ENCODE data around the gene LENG1. TPM values are rescaled to one million over a fixed set of nuclear protein-coding genes. Genes with fewer than 3 reads are reported as not detected.
"Not testable (repeated sequence)": the region's sequence is repeated elsewhere in the genome, so short reads cannot be mapped to it uniquely, and the experiment has no call there.

The LENG1 gene
- total RNA-seq, 1 experiment from 2014 or later = 7.6 TPM

DNA sequence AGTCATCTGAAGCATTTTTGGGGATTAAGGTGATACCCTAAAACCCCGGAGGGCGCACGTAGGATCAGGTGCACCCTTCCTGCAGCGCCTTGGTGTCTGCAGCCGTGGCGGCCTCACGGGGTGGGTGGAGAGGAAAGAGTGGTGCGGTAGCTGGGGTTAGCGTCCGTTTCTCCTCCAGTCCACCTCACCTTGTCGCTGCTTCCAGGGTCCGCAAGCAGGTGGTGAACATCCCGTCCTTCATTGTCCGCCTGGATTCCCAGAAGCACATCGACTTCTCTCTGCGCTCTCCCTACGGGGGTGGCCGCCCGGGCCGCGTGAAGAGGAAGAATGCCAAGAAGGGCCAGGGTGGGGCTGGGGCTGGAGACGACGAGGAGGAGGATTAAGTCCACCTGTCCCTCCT is 47.7 kb upstream of the LENG1 start:
- RAD21 ChIA-PET (ENCODE audit: low non-redundant PET in 1 of 2, low total read pairs in 2 of 2, uncharacterized antibody in 2 of 2, unreplicated experiment in 2 of 2); DNase-seq (ENCODE audit: low read depth, low spot score); BruUV-seq (replicated peaks); H3K27ac ChIP-seq (ENCODE audit: low read depth, low read length); H3K4me2 ChIP-seq (ENCODE audit: low read length); H3K9ac ChIP-seq (ENCODE audit: low read length); H3K4me3 ChIP-seq (replicated peaks in 1 of 2; ENCODE audit: low read depth in 1 of 2, low read length in 2 of 2); POLR2A ChIA-PET; CTCF ChIA-PET; H3K9me3 ChIP-seq (ENCODE audit: control insufficient read depth in 1 of 2, insufficient read depth in 1 of 2, low read depth in 1 of 2, low read length in 2 of 2); H3K9me2 ChIP-seq (ENCODE audit: insufficient read depth); H2AFZ ChIP-seq (ENCODE audit: low read depth, low read length, poor library complexity, severe bottlenecking); H3K27me3 ChIP-seq (ENCODE audit: insufficient read depth, low read length); intact Hi-C loops (cut with micrococcal nuclease); ATAC-seq: not testable (repeated sequence)
- H3K79me2 ChIP-seq (ENCODE audit: insufficient read depth, low read length) = peaks cover 58% of the 10 kb centered on the region
- peaks cover 18 to 56% of the 10 kb centered on the region in 2 experiments for H3K4me1 ChIP-seq (ENCODE audit: control insufficient read depth in 1 of 2, insufficient read depth in 2 of 2, low read length in 2 of 2)
- peaks cover 47 to 60% of the 10 kb centered on the region in 2 experiments for H3K36me3 ChIP-seq (ENCODE audit: control insufficient read depth in 1 of 2, insufficient read depth in 2 of 2, low read length in 2 of 2)
- peaks cover 65% of the 10 kb centered on the region; the same call in 1 of the 2 replicates for H4K20me1 ChIP-seq (ENCODE audit: insufficient read depth)

DNA sequence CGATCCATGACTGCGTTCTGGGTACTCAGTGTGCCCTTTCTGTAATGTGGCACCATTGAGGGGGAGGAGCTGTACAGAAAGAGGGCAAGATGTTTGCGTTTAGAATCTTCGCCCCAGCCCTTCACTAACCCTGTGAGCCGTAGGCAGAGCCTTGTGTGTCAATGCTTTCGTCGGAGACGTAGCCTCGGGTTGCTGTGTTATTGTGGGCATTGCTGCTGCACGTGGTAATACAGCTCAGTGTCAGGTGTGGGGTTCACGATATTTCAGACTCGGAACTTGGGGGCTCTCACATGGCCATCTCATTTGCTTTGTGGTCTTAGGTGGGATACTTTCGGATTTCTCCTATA is 47.3 kb upstream of the LENG1 start:
- POLR2A ChIA-PET = interaction anchor here (2.5 kb wide), 1 partner anchor 16 kb away, joined by 16 read pairs; the partner anchor contains the start of genes MBOAT7 and TSEN34
- Histone ChIP-seq H3K27ac (ENCODE audit: low read depth, low read length) (no peak overlapping the region), H3K9me2 (ENCODE audit: insufficient read depth) (no peaks in the 10 kb centered on the region), H3K9ac (ENCODE audit: low read length) (no peak overlapping the region), H2AFZ (ENCODE audit: low read depth, low read length, poor library complexity, severe bottlenecking) (no peak overlapping the region), H3K4me3 (replicated peaks in 1 of 2; ENCODE audit: low read depth in 1 of 2, low read length in 2 of 2) (no peak overlapping the region), H4K20me1 (ENCODE audit: insufficient read depth) (peaks cover 69% of the 10 kb centered on the region; the same call in 1 of the 2 replicates), H3K79me2 (ENCODE audit: insufficient read depth, low read length) (peaks cover 62% of the 10 kb centered on the region), H3K9me3 (ENCODE audit: control insufficient read depth in 1 of 2, insufficient read depth in 1 of 2, low read depth in 1 of 2, low read length in 2 of 2) (no peaks in the 10 kb centered on the region), H3K4me2 (ENCODE audit: low read length) (no peak overlapping the region), H3K36me3 (ENCODE audit: control insufficient read depth in 1 of 2, insufficient read depth in 2 of 2, low read length in 2 of 2) (peaks cover 51 to 64% of the 10 kb centered on the region in 2 experiments), H3K27me3 (ENCODE audit: insufficient read depth, low read length) (no peaks in the 10 kb centered on the region), H3K4me1 (ENCODE audit: control insufficient read depth in 1 of 2, insufficient read depth in 2 of 2, low read length in 2 of 2) (peaks cover 18 to 60% of the 10 kb centered on the region in 2 experiments)
- intact Hi-C loops (cut with micrococcal nuclease) = no loop called here
- TF ChIP-seq ZFX (IDR thresholded peaks at IDR 0.05) = no peak
- TF ChIP-seq, protein P1, sequence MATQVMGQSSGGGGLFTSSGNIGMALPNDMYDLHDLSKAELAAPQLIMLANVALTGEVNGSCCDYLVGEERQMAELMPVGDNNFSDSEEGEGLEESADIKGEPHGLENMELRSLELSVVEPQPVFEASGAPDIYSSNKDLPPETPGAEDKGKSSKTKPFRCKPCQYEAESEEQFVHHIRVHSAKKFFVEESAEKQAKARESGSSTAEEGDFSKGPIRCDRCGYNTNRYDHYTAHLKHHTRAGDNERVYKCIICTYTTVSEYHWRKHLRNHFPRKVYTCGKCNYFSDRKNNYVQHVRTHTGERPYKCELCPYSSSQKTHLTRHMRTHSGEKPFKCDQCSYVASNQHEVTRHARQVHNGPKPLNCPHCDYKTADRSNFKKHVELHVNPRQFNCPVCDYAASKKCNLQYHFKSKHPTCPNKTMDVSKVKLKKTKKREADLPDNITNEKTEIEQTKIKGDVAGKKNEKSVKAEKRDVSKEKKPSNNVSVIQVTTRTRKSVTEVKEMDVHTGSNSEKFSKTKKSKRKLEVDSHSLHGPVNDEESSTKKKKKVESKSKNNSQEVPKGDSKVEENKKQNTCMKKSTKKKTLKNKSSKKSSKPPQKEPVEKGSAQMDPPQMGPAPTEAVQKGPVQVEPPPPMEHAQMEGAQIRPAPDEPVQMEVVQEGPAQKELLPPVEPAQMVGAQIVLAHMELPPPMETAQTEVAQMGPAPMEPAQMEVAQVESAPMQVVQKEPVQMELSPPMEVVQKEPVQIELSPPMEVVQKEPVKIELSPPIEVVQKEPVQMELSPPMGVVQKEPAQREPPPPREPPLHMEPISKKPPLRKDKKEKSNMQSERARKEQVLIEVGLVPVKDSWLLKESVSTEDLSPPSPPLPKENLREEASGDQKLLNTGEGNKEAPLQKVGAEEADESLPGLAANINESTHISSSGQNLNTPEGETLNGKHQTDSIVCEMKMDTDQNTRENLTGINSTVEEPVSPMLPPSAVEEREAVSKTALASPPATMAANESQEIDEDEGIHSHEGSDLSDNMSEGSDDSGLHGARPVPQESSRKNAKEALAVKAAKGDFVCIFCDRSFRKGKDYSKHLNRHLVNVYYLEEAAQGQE (IDR thresholded peaks at IDR 0.05; ENCODE audit: low read depth) = no peak
- TF ChIP-seq TCF7L2 (IDR thresholded peaks at IDR 0.05; ENCODE audit: borderline replicate concordance, extremely low read depth, insufficient read depth, insufficient read length) = no peak
- CTCF ChIA-PET = no interaction called here
- ATAC-seq (no peak), DNase-seq (ENCODE audit: low read depth, low spot score) (no peak)
- BruUV-seq (replicated peaks) = no TSS peak
- RAD21 ChIA-PET (ENCODE audit: low non-redundant PET in 1 of 2, low total read pairs in 2 of 2, uncharacterized antibody in 2 of 2, unreplicated experiment in 2 of 2) = no interaction called here

All from HCT116 (cell line).